Measurements from ENCODE around the gene PSMG3. TPM values are rescaled to one million over a fixed set of nuclear protein-coding genes. Genes with fewer than 3 reads are reported as not detected.

Gene PSMG3
- total RNA-seq, 1 donor from 2014 or later = 29.5 TPM

DNA sequence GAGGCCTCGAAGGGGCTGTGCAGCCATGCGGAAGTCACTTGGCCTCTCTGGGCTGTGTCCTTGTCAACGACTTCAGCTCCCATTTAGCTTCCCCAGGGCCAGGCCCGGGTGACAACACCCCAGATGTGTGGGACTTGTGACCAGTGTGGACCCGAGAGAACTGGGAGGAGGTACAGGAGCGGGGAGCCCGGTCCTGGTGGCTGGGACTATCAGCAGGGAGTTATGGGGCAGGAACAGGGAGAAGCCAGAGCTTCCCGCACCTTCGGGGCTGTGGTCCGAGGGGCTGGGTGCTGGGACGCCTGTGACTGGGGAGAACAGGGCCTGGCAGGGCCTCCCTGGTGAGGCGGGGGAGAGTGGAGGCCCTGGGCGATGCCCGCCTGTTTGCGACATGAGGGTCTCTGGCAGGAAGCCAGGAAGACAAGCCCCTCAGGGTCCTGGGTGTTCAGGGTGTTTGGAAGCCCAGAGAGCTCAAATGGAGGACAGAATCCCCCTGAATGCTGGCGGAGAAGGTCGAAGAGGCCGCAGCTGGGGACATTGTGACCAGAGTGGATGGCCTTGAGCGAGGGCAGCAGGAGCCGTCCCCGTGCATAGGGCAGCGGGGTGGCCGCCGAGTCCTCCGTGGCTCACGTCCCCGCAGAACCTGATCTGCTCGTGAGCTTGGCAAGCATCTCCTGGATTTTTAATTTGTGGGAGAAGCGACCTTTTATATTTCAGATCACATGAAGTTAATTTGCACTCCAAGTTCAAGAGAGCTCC lies 30.0 kb upstream of the PSMG3 start:
- peaks cover 3% of the 10 kb centered on the region for H3K27me3 Mint-ChIP-seq
- no peak overlapping the region for H3K27ac Mint-ChIP-seq

DNA sequence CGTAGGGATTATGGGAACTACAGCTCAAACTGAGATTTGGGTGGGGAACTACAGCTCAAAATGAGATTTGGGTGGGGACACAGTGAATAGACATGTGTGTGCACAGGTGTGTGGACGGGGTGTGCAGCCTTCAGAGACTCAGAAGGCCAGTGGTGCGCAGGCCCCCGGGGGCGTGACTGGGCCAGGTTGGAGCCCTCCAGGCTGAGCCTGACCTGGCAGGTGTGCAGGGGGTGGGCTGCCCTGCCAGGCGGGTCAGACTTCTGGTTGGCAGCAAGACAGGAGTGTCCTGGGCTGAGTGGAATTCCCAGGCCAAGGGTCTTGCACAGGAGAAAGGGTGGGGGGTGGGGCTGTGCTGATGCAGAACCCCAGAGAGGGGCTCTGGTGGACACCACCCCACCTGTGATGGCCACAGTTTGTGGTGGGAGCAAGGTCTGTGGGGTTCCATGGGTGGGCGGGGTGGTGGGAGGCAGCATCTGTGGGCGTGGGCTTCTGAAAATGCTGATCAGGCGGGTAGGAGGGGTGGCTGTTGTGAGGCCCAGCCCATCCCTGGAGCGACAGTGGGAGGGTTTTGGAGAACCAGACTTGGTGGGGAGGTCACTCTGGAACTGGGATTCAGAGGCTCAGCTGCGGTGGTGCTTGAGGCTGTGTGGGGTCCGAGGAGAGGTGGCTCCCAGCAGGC lies 29.3 kb upstream of the PSMG3 start:
- no peak overlapping the region for H3K27ac Mint-ChIP-seq
- H3K4me1 Mint-ChIP-seq = no peaks in the 10 kb centered on the region
- H3K36me3 Mint-ChIP-seq (ENCODE audit: low read depth) = no peaks in the 10 kb centered on the region
- ChIA-PET CTCF (no interaction called here), POLR2A (no interaction called here)
- no peak overlapping the region for H3K4me3 Mint-ChIP-seq
- TF ChIP-seq, protein P1, sequence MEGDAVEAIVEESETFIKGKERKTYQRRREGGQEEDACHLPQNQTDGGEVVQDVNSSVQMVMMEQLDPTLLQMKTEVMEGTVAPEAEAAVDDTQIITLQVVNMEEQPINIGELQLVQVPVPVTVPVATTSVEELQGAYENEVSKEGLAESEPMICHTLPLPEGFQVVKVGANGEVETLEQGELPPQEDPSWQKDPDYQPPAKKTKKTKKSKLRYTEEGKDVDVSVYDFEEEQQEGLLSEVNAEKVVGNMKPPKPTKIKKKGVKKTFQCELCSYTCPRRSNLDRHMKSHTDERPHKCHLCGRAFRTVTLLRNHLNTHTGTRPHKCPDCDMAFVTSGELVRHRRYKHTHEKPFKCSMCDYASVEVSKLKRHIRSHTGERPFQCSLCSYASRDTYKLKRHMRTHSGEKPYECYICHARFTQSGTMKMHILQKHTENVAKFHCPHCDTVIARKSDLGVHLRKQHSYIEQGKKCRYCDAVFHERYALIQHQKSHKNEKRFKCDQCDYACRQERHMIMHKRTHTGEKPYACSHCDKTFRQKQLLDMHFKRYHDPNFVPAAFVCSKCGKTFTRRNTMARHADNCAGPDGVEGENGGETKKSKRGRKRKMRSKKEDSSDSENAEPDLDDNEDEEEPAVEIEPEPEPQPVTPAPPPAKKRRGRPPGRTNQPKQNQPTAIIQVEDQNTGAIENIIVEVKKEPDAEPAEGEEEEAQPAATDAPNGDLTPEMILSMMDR (IDR thresholded peaks at IDR 0.05) = no peak
- peaks cover 3% of the 10 kb centered on the region for H3K27me3 Mint-ChIP-seq
- no peaks in the 10 kb centered on the region for H3K9me3 Mint-ChIP-seq
- intact Hi-C loops (cut with micrococcal nuclease) = no loop called here
- ATAC-seq (ENCODE audit: low read depth) = no peak
- DNase-seq = no peak

More for the DNA sequence above, 30.0 kb upstream of the PSMG3 start:
- Mint-ChIP-seq H3K4me3 (no peak overlapping the region), H3K4me1 (no peaks in the 10 kb centered on the region), H3K9me3 (no peaks in the 10 kb centered on the region), H3K36me3 (ENCODE audit: low read depth) (no peaks in the 10 kb centered on the region)
- ChIA-PET POLR2A (no interaction called here), CTCF (no interaction called here)
- ATAC-seq (ENCODE audit: low read depth) = no peak
- no peak for DNase-seq
- intact Hi-C loops (cut with micrococcal nuclease) = no loop called here
- TF ChIP-seq, protein P1 (IDR thresholded peaks at IDR 0.05) = no peak

DNA sequence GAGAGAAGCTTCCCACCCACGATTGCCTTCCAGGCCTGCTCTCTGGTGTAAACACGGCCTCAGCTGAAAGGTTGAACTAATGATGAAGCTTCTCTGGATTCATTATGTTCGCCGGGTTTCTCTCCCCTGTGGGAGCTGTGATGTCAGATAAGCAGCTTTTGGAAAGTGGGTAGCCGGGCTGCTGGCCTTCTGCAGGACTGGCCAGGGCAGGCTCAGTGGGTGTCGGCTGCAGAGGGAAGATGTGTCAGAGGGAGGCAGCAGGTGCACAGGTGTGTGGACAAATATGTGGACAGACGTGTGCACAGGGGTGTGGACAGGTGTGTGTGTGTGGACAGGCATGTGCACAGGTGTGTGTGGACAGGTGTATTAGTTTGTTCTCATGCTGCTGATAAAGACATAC lies 28.5 kb upstream of the PSMG3 start:
- POLR2A ChIA-PET = no interaction called here
- Mint-ChIP-seq H3K9me3 (no peaks in the 10 kb centered on the region), H3K27me3 (peaks cover 6% of the 10 kb centered on the region), H3K36me3 (ENCODE audit: low read depth) (no peaks in the 10 kb centered on the region), H3K4me3 (no peak overlapping the region), H3K27ac (no peak overlapping the region), H3K4me1 (peaks cover under 1% of the 10 kb centered on the region)
- CTCF ChIA-PET = no interaction called here
- DNase-seq (no peak), ATAC-seq (ENCODE audit: low read depth) (no peak)
- intact Hi-C loops (cut with micrococcal nuclease) = no loop called here
- TF ChIP-seq, protein P1 (IDR thresholded peaks at IDR 0.05) = no peak

DNA sequence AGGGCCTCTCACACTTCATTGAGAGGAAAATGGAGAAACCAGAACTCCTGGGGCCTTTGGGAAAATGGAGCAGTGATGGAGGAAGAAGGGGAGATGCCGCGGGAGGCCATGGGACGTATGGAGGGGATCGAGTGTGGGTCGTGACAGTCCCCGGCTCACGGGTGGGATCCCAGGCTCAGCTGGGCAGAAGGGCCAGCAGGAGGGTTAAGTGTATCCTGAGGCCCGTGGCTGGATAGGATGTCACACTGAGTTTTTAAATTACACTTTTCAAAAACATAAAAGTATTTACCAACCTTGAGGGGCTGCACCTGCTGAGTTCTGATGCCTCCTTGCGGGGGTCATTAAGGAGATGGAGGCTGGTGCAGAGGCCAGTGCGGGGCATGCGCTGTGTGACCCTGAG lies 28.0 kb upstream of the PSMG3 start:
- ChIA-PET POLR2A (no interaction called here), CTCF (no interaction called here)
- DNase-seq (no peak), ATAC-seq (ENCODE audit: low read depth) (no peak)
- no peaks in the 10 kb centered on the region for H3K9me3 Mint-ChIP-seq
- H3K27me3 Mint-ChIP-seq = peaks cover 8% of the 10 kb centered on the region
- H3K4me3 Mint-ChIP-seq = no peak overlapping the region
- TF ChIP-seq, protein P1 (IDR thresholded peaks at IDR 0.05) = no peak
- H3K27ac Mint-ChIP-seq = no peak overlapping the region
- intact Hi-C loops (cut with micrococcal nuclease) = no loop called here
- H3K36me3 Mint-ChIP-seq (ENCODE audit: low read depth) = no peaks in the 10 kb centered on the region
- H3K4me1 Mint-ChIP-seq = peaks cover 5% of the 10 kb centered on the region

DNA sequence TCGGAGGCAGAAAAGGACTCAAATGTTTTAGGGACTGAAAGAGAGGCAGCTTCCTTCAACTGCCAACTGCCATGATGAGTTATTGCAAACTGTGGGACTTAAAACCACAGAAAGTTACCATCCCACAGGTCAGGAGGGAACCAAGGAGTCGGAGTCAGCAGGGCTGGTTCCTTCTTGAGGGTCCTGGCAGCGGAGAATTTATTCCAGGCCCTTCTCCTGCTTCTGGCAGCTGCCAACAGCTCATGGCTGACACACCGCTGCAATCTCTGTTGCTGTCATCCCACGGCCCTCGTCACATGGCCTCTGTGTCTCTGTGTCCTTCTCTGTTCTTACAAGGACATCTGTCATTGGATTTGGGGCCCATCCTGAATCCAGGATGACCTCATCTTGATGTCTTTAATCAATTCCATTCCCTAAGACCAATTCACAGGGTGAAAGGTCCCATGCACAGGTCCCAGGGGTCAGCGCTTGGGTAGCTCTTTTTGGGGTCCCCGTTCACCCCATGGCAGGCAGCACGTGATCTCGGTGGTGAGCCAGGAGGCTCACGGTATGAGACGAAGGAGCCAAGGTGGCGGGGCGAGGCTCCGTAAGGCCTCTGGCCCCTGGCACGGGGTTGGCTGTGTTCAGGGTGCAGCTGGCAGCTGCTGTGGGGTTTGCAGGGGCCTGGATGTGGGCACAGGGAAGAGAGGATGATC lies 27.4 kb upstream of the PSMG3 start:
- intact Hi-C loops (cut with micrococcal nuclease) = no loop called here
- Mint-ChIP-seq H3K36me3 (ENCODE audit: low read depth) (no peaks in the 10 kb centered on the region), H3K27me3 (peaks cover 12% of the 10 kb centered on the region), H3K4me1 (peaks cover 11% of the 10 kb centered on the region), H3K9me3 (no peaks in the 10 kb centered on the region), H3K4me3 (no peak overlapping the region), H3K27ac (no peak overlapping the region)
- DNase-seq = no peak
- POLR2A ChIA-PET = no interaction called here
- CTCF ChIA-PET = no interaction called here
- ATAC-seq (ENCODE audit: low read depth) = no peak
- TF ChIP-seq, protein P1 (IDR thresholded peaks at IDR 0.05) = no peak

Data from activated B cell treated with CpG ODN at 0.5 μM for 24 hours (primary cell).